ENCODE measurements around the gene TAGLN.

Gene TAGLN

GRCh38 chr11:117199053-117199915, at the start of gene TAGLN:
TSS of gene TAGLN (plus strand) at chr11:117199370. CDS start at chr11:117203014, 3,644 bp downstream.
- Histone ChIP-seq H3K9ac (ENCODE audit: low read depth in 1 of 2, low read length in 2 of 2) (peak within 1 kb of the TSS; percentile 49 to 67), H3K4me3 (ENCODE audit: low read length in 2 of 2) (peak within 1 kb of the TSS; percentile 54 to 65), H3K27me3 (ENCODE audit: control insufficient read depth in 2 of 2, insufficient read depth in 2 of 2, low read length in 2 of 2) (no peaks in the 10 kb centered on the region), H3K36me3 (ENCODE audit: control insufficient read depth in 2 of 2, insufficient read depth in 2 of 2, low read length in 2 of 2) (peaks cover 18 to 19% of the 10 kb centered on the region in 2 donors), H3K27ac (ENCODE audit: low read depth in 2 of 2, low read length in 2 of 2) (peak within 1 kb of the TSS; percentile 77 to 85), H3K9me3 (ENCODE audit: control insufficient read depth in 2 of 2, low read length in 2 of 2) (no peaks in the 10 kb centered on the region), H3K4me1 (ENCODE audit: control insufficient read depth in 2 of 2, insufficient read depth in 2 of 2, low read length in 2 of 2) (peaks cover 11 to 38% of the 10 kb centered on the region in 2 donors)

DNA sequence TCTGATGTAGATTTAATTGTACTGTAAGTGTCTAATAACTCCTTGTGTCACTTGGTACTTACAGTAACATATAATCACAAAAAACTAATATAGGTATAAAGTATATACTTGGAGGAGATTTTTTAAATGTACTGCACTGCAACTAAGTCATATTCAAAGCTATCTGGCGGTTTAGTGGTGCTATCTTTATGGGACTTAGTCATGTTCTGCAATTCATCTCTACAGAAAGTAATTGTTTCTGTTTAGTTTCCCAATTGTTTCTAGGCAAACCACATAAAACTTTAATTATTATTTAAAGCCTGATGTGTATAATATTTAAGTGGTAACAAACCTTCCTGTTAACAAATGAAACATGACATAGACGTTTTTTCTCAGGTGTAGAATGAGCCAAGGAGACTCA, 47.1 kb upstream of the TAGLN start:
- Histone ChIP-seq H3K36me3 (ENCODE audit: control insufficient read depth in 2 of 2, insufficient read depth in 2 of 2, low read length in 2 of 2) (peaks cover 8 to 22% of the 10 kb centered on the region in 2 donors), H3K4me3 (ENCODE audit: low read length in 2 of 2) (no peak overlapping the region), H3K9ac (ENCODE audit: low read depth in 1 of 2, low read length in 2 of 2) (no peak overlapping the region), H3K27ac (ENCODE audit: low read depth in 2 of 2, low read length in 2 of 2) (no peak overlapping the region), H3K4me1 (ENCODE audit: control insufficient read depth in 2 of 2, insufficient read depth in 2 of 2, low read length in 2 of 2) (no peaks in the 10 kb centered on the region), H3K27me3 (ENCODE audit: control insufficient read depth in 2 of 2, insufficient read depth in 2 of 2, low read length in 2 of 2) (no peaks in the 10 kb centered on the region), H3K9me3 (ENCODE audit: control insufficient read depth in 2 of 2, low read length in 2 of 2) (no peaks in the 10 kb centered on the region)

- H3K9ac ChIP-seq (ENCODE audit: low read depth in 1 of 2, low read length in 2 of 2), result no peak overlapping the region
Observed at GRCh38 chr11:117154468-117154867, 44.7 kb upstream of the TAGLN start.

DNA sequence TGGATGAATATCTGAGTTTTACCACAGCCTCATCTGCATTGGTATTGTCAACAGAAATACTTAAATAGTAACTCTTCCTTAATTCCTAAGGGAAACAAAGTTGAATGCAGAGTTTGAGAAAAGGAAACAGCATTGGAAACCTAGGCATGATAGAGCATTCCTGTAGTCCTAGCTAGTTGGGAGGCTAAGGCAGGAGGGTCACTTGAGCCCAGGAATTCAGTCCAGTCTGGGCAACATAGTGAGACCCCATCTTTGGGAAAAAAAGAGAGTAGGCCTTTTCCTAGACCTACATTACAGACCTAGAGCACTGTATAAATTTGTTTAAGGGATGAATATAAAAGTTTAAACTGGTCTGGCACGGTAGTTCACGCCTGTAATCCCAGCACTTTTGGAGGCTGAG, 41.7 kb upstream of the TAGLN start:
- peaks cover 28 to 31% of the 10 kb centered on the region in 2 donors for H3K36me3 ChIP-seq (ENCODE audit: control insufficient read depth in 2 of 2, insufficient read depth in 2 of 2, low read length in 2 of 2)

More at GRCh38 chr11:117154468-117154867, 44.7 kb upstream of the TAGLN start:
- no peak overlapping the region for H3K4me3 ChIP-seq (ENCODE audit: low read length in 2 of 2)
- no peaks in the 10 kb centered on the region for H3K4me1 ChIP-seq (ENCODE audit: control insufficient read depth in 2 of 2, insufficient read depth in 2 of 2, low read length in 2 of 2)
- H3K36me3 ChIP-seq (ENCODE audit: control insufficient read depth in 2 of 2, insufficient read depth in 2 of 2, low read length in 2 of 2), result peaks cover 11 to 17% of the 10 kb centered on the region in 2 donors
- no peak overlapping the region for H3K27ac ChIP-seq (ENCODE audit: low read depth in 2 of 2, low read length in 2 of 2)
- no peaks in the 10 kb centered on the region for H3K27me3 ChIP-seq (ENCODE audit: control insufficient read depth in 2 of 2, insufficient read depth in 2 of 2, low read length in 2 of 2)
- no peaks in the 10 kb centered on the region for H3K9me3 ChIP-seq (ENCODE audit: control insufficient read depth in 2 of 2, low read length in 2 of 2)

DNA sequence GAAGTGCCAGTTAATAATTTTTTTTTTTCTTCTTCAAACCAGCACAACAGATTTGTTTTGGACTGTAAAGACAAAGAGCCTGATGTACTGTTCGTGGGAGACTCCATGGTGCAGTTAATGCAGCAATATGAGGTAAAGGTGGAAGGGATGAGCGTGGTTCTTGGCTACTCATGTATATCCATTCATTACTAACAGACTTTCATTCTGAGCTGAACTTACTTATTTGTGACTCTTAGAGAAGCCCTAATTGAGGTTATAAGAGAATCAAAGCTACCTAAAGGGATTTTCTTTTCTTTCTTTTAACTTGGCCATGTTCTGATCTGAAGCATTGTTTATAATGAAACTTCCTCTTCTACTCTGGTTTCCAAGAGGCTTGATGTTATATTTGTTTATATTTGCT, 39.3 kb upstream of the TAGLN start:
- Histone ChIP-seq H3K36me3 (ENCODE audit: control insufficient read depth in 2 of 2, insufficient read depth in 2 of 2, low read length in 2 of 2) (peaks cover 33 to 40% of the 10 kb centered on the region in 2 donors), H3K9me3 (ENCODE audit: control insufficient read depth in 2 of 2, low read length in 2 of 2) (no peaks in the 10 kb centered on the region), H3K27ac (ENCODE audit: low read depth in 2 of 2, low read length in 2 of 2) (no peak overlapping the region), H3K4me1 (ENCODE audit: control insufficient read depth in 2 of 2, insufficient read depth in 2 of 2, low read length in 2 of 2) (no peaks in the 10 kb centered on the region), H3K4me3 (ENCODE audit: low read length in 2 of 2) (no peak overlapping the region), H3K9ac (ENCODE audit: low read depth in 1 of 2, low read length in 2 of 2) (no peak overlapping the region), H3K27me3 (ENCODE audit: control insufficient read depth in 2 of 2, insufficient read depth in 2 of 2, low read length in 2 of 2) (no peaks in the 10 kb centered on the region)

More for the DNA sequence above, 41.7 kb upstream of the TAGLN start:
- Histone ChIP-seq H3K9ac (ENCODE audit: low read depth in 1 of 2, low read length in 2 of 2) (no peak overlapping the region), H3K4me1 (ENCODE audit: control insufficient read depth in 2 of 2, insufficient read depth in 2 of 2, low read length in 2 of 2) (no peaks in the 10 kb centered on the region), H3K27ac (ENCODE audit: low read depth in 2 of 2, low read length in 2 of 2) (no peak overlapping the region), H3K27me3 (ENCODE audit: control insufficient read depth in 2 of 2, insufficient read depth in 2 of 2, low read length in 2 of 2) (no peaks in the 10 kb centered on the region), H3K9me3 (ENCODE audit: control insufficient read depth in 2 of 2, low read length in 2 of 2) (no peaks in the 10 kb centered on the region), H3K4me3 (ENCODE audit: low read length in 2 of 2) (no peak overlapping the region)

- Histone ChIP-seq H3K36me3 (ENCODE audit: control insufficient read depth in 2 of 2, insufficient read depth in 2 of 2, low read length in 2 of 2) (peaks cover 37 to 43% of the 10 kb centered on the region in 2 donors), H3K4me1 (ENCODE audit: control insufficient read depth in 2 of 2, insufficient read depth in 2 of 2, low read length in 2 of 2) (no peaks in the 10 kb centered on the region)
Observed at GRCh38 chr11:117160826-117161225, 38.3 kb upstream of the TAGLN start.

GRCh38 chr11:117166491-117166890, 32.7 kb upstream of the TAGLN start:
- no peaks in the 10 kb centered on the region for H3K27me3 ChIP-seq (ENCODE audit: control insufficient read depth in 2 of 2, insufficient read depth in 2 of 2, low read length in 2 of 2)
- H3K36me3 ChIP-seq (ENCODE audit: control insufficient read depth in 2 of 2, insufficient read depth in 2 of 2, low read length in 2 of 2), result peaks cover 41 to 57% of the 10 kb centered on the region in 2 donors
- H3K27ac ChIP-seq (ENCODE audit: low read depth in 2 of 2, low read length in 2 of 2), result no peak overlapping the region
- H3K9ac ChIP-seq (ENCODE audit: low read depth in 1 of 2, low read length in 2 of 2), result no peak overlapping the region
- no peak overlapping the region for H3K4me3 ChIP-seq (ENCODE audit: low read length in 2 of 2)
- H3K9me3 ChIP-seq (ENCODE audit: control insufficient read depth in 2 of 2, low read length in 2 of 2), result no peaks in the 10 kb centered on the region
- H3K4me1 ChIP-seq (ENCODE audit: control insufficient read depth in 2 of 2, insufficient read depth in 2 of 2, low read length in 2 of 2), result no peaks in the 10 kb centered on the region

More at GRCh38 chr11:117160826-117161225, 38.3 kb upstream of the TAGLN start:
- no peaks in the 10 kb centered on the region for H3K9me3 ChIP-seq (ENCODE audit: control insufficient read depth in 2 of 2, low read length in 2 of 2)
- no peaks in the 10 kb centered on the region for H3K27me3 ChIP-seq (ENCODE audit: control insufficient read depth in 2 of 2, insufficient read depth in 2 of 2, low read length in 2 of 2)
- no peak overlapping the region for H3K4me3 ChIP-seq (ENCODE audit: low read length in 2 of 2)
- no peak overlapping the region for H3K9ac ChIP-seq (ENCODE audit: low read depth in 1 of 2, low read length in 2 of 2)
- H3K27ac ChIP-seq (ENCODE audit: low read depth in 2 of 2, low read length in 2 of 2), result no peak overlapping the region

- H3K9me3 ChIP-seq (ENCODE audit: control insufficient read depth in 2 of 2, low read length in 2 of 2), result no peaks in the 10 kb centered on the region
- no peak overlapping the region for H3K9ac ChIP-seq (ENCODE audit: low read depth in 1 of 2, low read length in 2 of 2)
- no peaks in the 10 kb centered on the region for H3K27me3 ChIP-seq (ENCODE audit: control insufficient read depth in 2 of 2, insufficient read depth in 2 of 2, low read length in 2 of 2)
- H3K27ac ChIP-seq (ENCODE audit: low read depth in 2 of 2, low read length in 2 of 2), result no peak overlapping the region
- peaks cover 35 to 37% of the 10 kb centered on the region in 2 donors for H3K36me3 ChIP-seq (ENCODE audit: control insufficient read depth in 2 of 2, insufficient read depth in 2 of 2, low read length in 2 of 2)
- H3K4me1 ChIP-seq (ENCODE audit: control insufficient read depth in 2 of 2, insufficient read depth in 2 of 2, low read length in 2 of 2), result no peaks in the 10 kb centered on the region
- no peak overlapping the region for H3K4me3 ChIP-seq (ENCODE audit: low read length in 2 of 2)
Observed at GRCh38 chr11:117169736-117170135, 29.4 kb upstream of the TAGLN start.

DNA sequence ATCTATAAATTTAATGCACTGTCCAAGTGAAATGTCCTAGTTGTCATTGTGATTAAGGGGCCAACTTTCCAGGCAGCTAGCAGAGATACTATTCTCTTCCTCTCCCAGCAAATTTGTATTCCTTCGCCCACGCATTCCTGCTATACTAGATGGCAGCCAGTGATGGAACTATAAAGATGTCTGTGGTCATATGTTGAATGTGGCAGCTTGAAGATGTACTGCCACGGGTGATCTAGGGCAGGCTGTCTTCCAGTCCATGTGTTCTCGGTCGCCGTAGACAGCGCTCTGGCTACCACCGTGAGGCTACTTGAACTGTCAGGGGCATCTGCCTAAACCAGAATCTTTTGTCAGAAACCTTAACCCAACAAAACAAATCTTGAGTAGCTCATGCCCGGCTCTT, 29.0 kb upstream of the TAGLN start:
- Histone ChIP-seq H3K36me3 (ENCODE audit: control insufficient read depth in 2 of 2, insufficient read depth in 2 of 2, low read length in 2 of 2) (peaks cover 33 to 36% of the 10 kb centered on the region in 2 donors), H3K4me3 (ENCODE audit: low read length in 2 of 2) (no peak overlapping the region), H3K9me3 (ENCODE audit: control insufficient read depth in 2 of 2, low read length in 2 of 2) (no peaks in the 10 kb centered on the region), H3K9ac (ENCODE audit: low read depth in 1 of 2, low read length in 2 of 2) (no peak overlapping the region), H3K27me3 (ENCODE audit: control insufficient read depth in 2 of 2, insufficient read depth in 2 of 2, low read length in 2 of 2) (no peaks in the 10 kb centered on the region), H3K4me1 (ENCODE audit: control insufficient read depth in 2 of 2, insufficient read depth in 2 of 2, low read length in 2 of 2) (no peaks in the 10 kb centered on the region), H3K27ac (ENCODE audit: low read depth in 2 of 2, low read length in 2 of 2) (no peak overlapping the region)

DNA sequence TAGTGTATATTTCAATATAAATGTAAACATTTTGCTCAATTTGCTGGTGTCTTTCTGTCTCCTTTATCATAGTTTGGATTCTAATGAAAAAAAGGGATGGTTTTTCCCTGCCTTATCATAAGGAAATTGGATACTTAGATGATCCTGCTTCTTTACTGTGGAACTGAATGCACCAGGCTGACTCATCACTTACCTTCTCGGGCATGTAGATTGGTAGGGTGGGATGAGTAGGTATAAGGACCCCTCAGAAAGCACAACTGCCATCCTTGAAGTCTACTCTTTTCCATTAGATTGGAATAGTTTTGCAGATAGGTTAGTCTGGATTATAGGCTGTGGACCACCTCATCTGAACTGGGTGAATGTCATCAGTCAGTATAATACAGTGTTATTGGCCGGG, 28.2 kb upstream of the TAGLN start:
- Histone ChIP-seq H3K9ac (ENCODE audit: low read depth in 1 of 2, low read length in 2 of 2) (no peak overlapping the region), H3K27ac (ENCODE audit: low read depth in 2 of 2, low read length in 2 of 2) (no peak overlapping the region), H3K4me1 (ENCODE audit: control insufficient read depth in 2 of 2, insufficient read depth in 2 of 2, low read length in 2 of 2) (no peaks in the 10 kb centered on the region), H3K4me3 (ENCODE audit: low read length in 2 of 2) (no peak overlapping the region), H3K27me3 (ENCODE audit: control insufficient read depth in 2 of 2, insufficient read depth in 2 of 2, low read length in 2 of 2) (no peaks in the 10 kb centered on the region), H3K36me3 (ENCODE audit: control insufficient read depth in 2 of 2, insufficient read depth in 2 of 2, low read length in 2 of 2) (peaks cover 28 to 29% of the 10 kb centered on the region in 2 donors), H3K9me3 (ENCODE audit: control insufficient read depth in 2 of 2, low read length in 2 of 2) (no peaks in the 10 kb centered on the region)

Measured in mucosa of rectum (tissue), 2 donors.